Measurements from ENCODE around the gene MED25. TPM values are rescaled to one million over a fixed set of nuclear protein-coding genes. Genes with fewer than 3 reads are reported as not detected.
A peak's percentile ranks its signal among the peaks of the same experiment; 100 is the strongest.

MED25 gene
- total RNA-seq, 1 experiment from 2014 or later = 81.2 TPM

GRCh38 chr19:49852631-49853126, 34.6 kb downstream of the MED25 start (continued):
- TF ChIP-seq SMAD4 (CRISPR knock-in tag; IDR thresholded peaks at IDR 0.05) = no peak
- no peak for TF ChIP-seq FOXP1 (CRISPR knock-in tag; IDR thresholded peaks at IDR 0.05; ENCODE audit: borderline replicate concordance)

DNA sequence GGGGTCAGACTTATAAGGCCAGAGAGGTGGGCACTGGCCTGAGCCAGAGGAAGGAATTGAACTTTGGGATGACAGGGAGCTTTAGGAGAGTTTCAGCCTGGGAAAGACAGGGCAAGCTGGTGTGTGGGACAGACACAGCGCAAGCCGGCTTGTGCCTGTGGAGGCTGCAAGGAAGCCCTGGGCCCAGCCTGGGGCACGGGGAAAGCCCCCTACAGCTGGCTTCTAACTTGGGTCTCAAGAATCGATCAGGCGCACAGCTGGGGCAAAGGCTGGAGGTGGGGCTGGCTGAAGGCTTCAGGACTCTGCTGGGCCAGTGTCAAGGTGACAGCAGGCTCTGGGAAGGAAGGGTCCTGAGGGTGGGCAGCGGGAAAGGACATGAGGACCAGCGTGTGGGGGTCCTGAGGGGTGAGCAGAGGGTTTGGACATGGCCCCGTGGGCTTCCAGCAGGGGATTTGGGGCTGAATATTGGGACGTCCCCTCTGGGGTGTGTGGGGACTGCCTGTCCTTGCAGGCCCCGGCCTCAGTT, 35.8 kb downstream of the MED25 start:
- peaks cover 30% of the 10 kb centered on the region for H3K36me3 Mint-ChIP-seq
- no peak for DNase-seq (ENCODE audit: low spot score)

More for the DNA sequence above, 35.8 kb downstream of the MED25 start:
- no peak for ATAC-seq
- ChIA-PET CTCF (interaction anchor here (0.6 to 1.8 kb wide), 3 partner anchors 11 to 460 kb away, joined by 3 to 5 read pairs (median 5); no protein-coding TSS in a partner anchor), POLR2A (interaction anchor here (0.8 kb wide), 1 partner anchor 16 kb away, joined by 3 read pairs; no protein-coding TSS in a partner anchor)
- peaks cover 3% of the 10 kb centered on the region; the same call in 1 of the 2 replicates for H3K27me3 Mint-ChIP-seq (ENCODE audit: low read depth)
- H3K4me3 Mint-ChIP-seq = peak overlapping the region; percentile 40
- no peak for TF ChIP-seq NR1H2 (CRISPR knock-in tag; IDR thresholded peaks at IDR 0.05)
- TF ChIP-seq TEAD1 (CRISPR knock-in tag; IDR thresholded peaks at IDR 0.05) = no peak
- TF ChIP-seq, protein P1, sequence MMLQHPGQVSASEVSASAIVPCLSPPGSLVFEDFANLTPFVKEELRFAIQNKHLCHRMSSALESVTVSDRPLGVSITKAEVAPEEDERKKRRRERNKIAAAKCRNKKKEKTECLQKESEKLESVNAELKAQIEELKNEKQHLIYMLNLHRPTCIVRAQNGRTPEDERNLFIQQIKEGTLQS (CRISPR knock-in tag; conservative IDR thresholded peaks at IDR 0.05) = no peak
- TF ChIP-seq NR2C2 (CRISPR knock-in tag; IDR thresholded peaks at IDR 0.05) = no peak
- TF ChIP-seq, protein P2, sequence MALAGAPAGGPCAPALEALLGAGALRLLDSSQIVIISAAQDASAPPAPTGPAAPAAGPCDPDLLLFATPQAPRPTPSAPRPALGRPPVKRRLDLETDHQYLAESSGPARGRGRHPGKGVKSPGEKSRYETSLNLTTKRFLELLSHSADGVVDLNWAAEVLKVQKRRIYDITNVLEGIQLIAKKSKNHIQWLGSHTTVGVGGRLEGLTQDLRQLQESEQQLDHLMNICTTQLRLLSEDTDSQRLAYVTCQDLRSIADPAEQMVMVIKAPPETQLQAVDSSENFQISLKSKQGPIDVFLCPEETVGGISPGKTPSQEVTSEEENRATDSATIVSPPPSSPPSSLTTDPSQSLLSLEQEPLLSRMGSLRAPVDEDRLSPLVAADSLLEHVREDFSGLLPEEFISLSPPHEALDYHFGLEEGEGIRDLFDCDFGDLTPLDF (CRISPR knock-in tag; IDR thresholded peaks at IDR 0.05) = no peak
- no peak for TF ChIP-seq SMAD3 (CRISPR knock-in tag; IDR thresholded peaks at IDR 0.05; ENCODE audit: borderline replicate concordance)
- TF ChIP-seq ZNF121 (CRISPR knock-in tag; IDR thresholded peaks at IDR 0.05) = no peak
- TF ChIP-seq ZNF396 (CRISPR knock-in tag; IDR thresholded peaks at IDR 0.05; ENCODE audit: borderline replicate concordance) = no peak
- TF ChIP-seq, protein P3, sequence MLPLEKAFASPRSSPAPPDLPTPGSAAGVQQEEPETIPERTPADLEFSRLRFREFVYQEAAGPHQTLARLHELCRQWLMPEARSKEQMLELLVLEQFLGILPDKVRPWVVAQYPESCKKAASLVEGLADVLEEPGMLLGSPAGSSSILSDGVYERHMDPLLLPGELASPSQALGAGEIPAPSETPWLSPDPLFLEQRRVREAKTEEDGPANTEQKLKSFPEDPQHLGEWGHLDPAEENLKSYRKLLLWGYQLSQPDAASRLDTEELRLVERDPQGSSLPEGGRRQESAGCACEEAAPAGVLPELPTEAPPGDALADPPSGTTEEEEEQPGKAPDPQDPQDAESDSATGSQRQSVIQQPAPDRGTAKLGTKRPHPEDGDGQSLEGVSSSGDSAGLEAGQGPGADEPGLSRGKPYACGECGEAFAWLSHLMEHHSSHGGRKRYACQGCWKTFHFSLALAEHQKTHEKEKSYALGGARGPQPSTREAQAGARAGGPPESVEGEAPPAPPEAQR (CRISPR knock-in tag; IDR thresholded peaks at IDR 0.05) = no peak
- TF ChIP-seq, protein P4, sequence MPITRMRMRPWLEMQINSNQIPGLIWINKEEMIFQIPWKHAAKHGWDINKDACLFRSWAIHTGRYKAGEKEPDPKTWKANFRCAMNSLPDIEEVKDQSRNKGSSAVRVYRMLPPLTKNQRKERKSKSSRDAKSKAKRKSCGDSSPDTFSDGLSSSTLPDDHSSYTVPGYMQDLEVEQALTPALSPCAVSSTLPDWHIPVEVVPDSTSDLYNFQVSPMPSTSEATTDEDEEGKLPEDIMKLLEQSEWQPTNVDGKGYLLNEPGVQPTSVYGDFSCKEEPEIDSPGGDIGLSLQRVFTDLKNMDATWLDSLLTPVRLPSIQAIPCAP (CRISPR knock-in tag; IDR thresholded peaks at IDR 0.05) = no peak
- no peak for TF ChIP-seq ZBTB21 (CRISPR knock-in tag; IDR thresholded peaks at IDR 0.05; ENCODE audit: borderline replicate concordance)
- no peak for TF ChIP-seq RELA (CRISPR knock-in tag; IDR thresholded peaks at IDR 0.05; ENCODE audit: borderline replicate concordance)
- no peak for TF ChIP-seq MXD4 (CRISPR knock-in tag; IDR thresholded peaks at IDR 0.05; ENCODE audit: borderline replicate concordance)
- no peak for TF ChIP-seq SOX15 (CRISPR knock-in tag; IDR thresholded peaks at IDR 0.05)
- TF ChIP-seq, protein P5, sequence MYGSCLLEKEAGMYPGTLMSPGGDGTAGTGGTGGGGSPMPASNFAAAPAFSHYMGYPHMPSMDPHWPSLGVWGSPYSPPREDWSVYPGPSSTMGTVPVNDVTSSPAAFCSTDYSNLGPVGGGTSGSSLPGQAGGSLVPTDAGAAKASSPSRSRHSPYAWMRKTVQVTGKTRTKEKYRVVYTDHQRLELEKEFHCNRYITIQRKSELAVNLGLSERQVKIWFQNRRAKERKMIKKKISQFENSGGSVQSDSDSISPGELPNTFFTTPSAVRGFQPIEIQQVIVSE (CRISPR knock-in tag; IDR thresholded peaks at IDR 0.05; ENCODE audit: borderline replicate concordance) = no peak
- no peak for TF ChIP-seq ETV6 (CRISPR knock-in tag; IDR thresholded peaks at IDR 0.05)
- no peak for TF ChIP-seq ZNF219 (CRISPR knock-in tag; IDR thresholded peaks at IDR 0.05; ENCODE audit: borderline replicate concordance)
- TF ChIP-seq ERG (CRISPR knock-in tag; IDR thresholded peaks at IDR 0.05) = no peak
- TF ChIP-seq ZNF416 (CRISPR knock-in tag; IDR thresholded peaks at IDR 0.05) = no peak
- no peak overlapping the region; the same call in 1 of the 2 replicates for H3K27ac Mint-ChIP-seq
- peaks cover 4% of the 10 kb centered on the region for H3K9me3 Mint-ChIP-seq
- H3K4me1 Mint-ChIP-seq = peaks cover 22% of the 10 kb centered on the region

Measured in WTC11 (cell line).